H1 (cell line): ENCODE results near the gene IPO11. TPM values are rescaled to one million over a fixed set of nuclear protein-coding genes. Genes with fewer than 3 reads are reported as not detected.

Experiments
- CTCF ChIA-PET: fragments of 300-600 bp; sonication (Branson Sonifier 250); formaldehyde crosslinking; loops from one replicate; lab custom pipeline; 2021; ENCODE audit not compliant: partially characterized antibody; lab: Charles Lee
- POLR2A ChIA-PET: fragments of 300-600 bp; sonication (Branson Sonifier 250); formaldehyde crosslinking; loops from one replicate; lab custom pipeline; 2021; ENCODE audit warnings: inconsistent platforms; ENCODE audit not compliant: partially characterized antibody; lab: Charles Lee
- DNase-seq, 2 experiments: peaks; one replicate each; pipeline versions ENCODE4 v3.0.0 to v3.0.0-alpha.2; 2010 to 2022; ENCODE audit warnings: low spot score in 2 of 2, low read depth in 1 of 2, mixed read lengths in 1 of 2
- FAIRE-seq: peaks from 2 replicates; lab custom pipeline; 2011; peaks lifted over from hg19 to GRCh38; lab: Jason Lieb, UNC
- H2AFZ ChIP-seq: 2 replicates; pipeline ENCODE4 v1.8.1; 2012; ENCODE audit warnings: low read length, inconsistent platforms
- H2AK5ac ChIP-seq: 2 replicates; pipeline ENCODE4 v1.6.1; 2013; ENCODE audit warnings: low read depth, low read length
- H2BK120ac ChIP-seq: replicated peaks from 2 replicates; pipeline ENCODE3; 2013; ENCODE audit warnings: low read depth, low read length, inconsistent platforms
- H2BK12ac ChIP-seq: 2 replicates; pipeline ENCODE4 v1.6.1; 2013; ENCODE audit warnings: low read depth, low read length
- H2BK15ac ChIP-seq: 2 replicates; pipeline ENCODE4 v1.6.1; 2013; ENCODE audit warnings: low read length
- H2BK20ac ChIP-seq: 2 replicates; pipeline ENCODE4 v1.6.1; 2013; ENCODE audit warnings: low read length
- H2BK5ac ChIP-seq: 2 replicates; pipeline ENCODE4 v1.6.1; 2013; ENCODE audit warnings: low read depth, low read length
- H3K14ac ChIP-seq: 2 replicates; pipeline ENCODE4 v1.6.1; 2013; ENCODE audit warnings: inconsistent platforms; ENCODE audit not compliant: insufficient read length
- H3K18ac ChIP-seq: 2 replicates; pipeline ENCODE4 v1.6.1; 2013; ENCODE audit warnings: low read length; ENCODE audit errors: extremely low read depth
- H3K23ac ChIP-seq: 2 replicates; pipeline ENCODE4 v1.6.1; 2013; ENCODE audit warnings: inconsistent platforms; ENCODE audit not compliant: insufficient read length
- H3K23me2 ChIP-seq: 2 replicates; pipeline ENCODE4 v1.6.1; 2013; ENCODE audit warnings: low read depth, low read length
- H3K27ac ChIP-seq: 2 replicates; pipeline ENCODE4 v1.6.1; 2011; ENCODE audit warnings: low read depth, low read length, inconsistent platforms
- H3K27me3 ChIP-seq, 4 experiments: replicated peaks in 1 of 4; 1 replicate in 1 of 4; 2 replicates in 3 of 4; pipeline versions ENCODE4 v1.6.1 to v1.8.1; 2011 to 2013; ENCODE audit warnings: low read length in 3 of 4, mild to moderate bottlenecking in 3 of 4, inconsistent platforms in 2 of 4, mixed read lengths in 2 of 4, moderate library complexity in 1 of 4; ENCODE audit not compliant: control insufficient read depth in 3 of 4, insufficient read depth in 3 of 4; ENCODE audit errors: extremely low read depth in 1 of 4
- H3K36me3 ChIP-seq, 4 experiments: 2 replicates each; pipeline versions ENCODE4 v1.6.1 to v1.8.1; 2011 to 2013; ENCODE audit warnings: mild to moderate bottlenecking in 4 of 4, low read length in 3 of 4, moderate library complexity in 2 of 4, control low read depth in 1 of 4, inconsistent platforms in 1 of 4; ENCODE audit not compliant: insufficient read depth in 4 of 4, control insufficient read depth in 2 of 4
- H3K4ac ChIP-seq: replicated peaks from 2 replicates; pipeline ENCODE3; 2013; ENCODE audit warnings: low read length, low read depth, mixed read lengths, inconsistent platforms; ENCODE audit not compliant: insufficient read length
- H3K4me1 ChIP-seq, 4 experiments: replicated peaks in 1 of 4; 1 replicate in 1 of 4; 2 replicates in 3 of 4; pipeline versions ENCODE4 v1.6.1 to v1.8.1; 2011 to 2013; ENCODE audit warnings: low read length in 3 of 4, inconsistent platforms in 2 of 4, mixed read lengths in 1 of 4; ENCODE audit not compliant: insufficient read depth in 4 of 4, control insufficient read depth in 3 of 4
- H3K4me2 ChIP-seq, 2 experiments: 2 replicates each; pipeline versions ENCODE4 v1.6.1 to v1.8.1; 2011 to 2013; ENCODE audit warnings: low read depth in 2 of 2, low read length in 2 of 2, control low read depth in 1 of 2, inconsistent platforms in 1 of 2, mild to moderate bottlenecking in 1 of 2; ENCODE audit not compliant: insufficient read depth in 1 of 2
- H3K4me3 ChIP-seq, 4 experiments: fragments of 200-600, 300-600 bp in 1 of 4; sonication (generic), shearing (Covaris generic), sonication (Bioruptor Twin) in 1 of 4; 2 replicates each; pipeline versions ENCODE4 v1.5.1 to v1.8.1; 2011 to 2016; ENCODE audit warnings: low read length in 4 of 4, low read depth in 3 of 4, control low read depth in 2 of 4, inconsistent platforms in 2 of 4, mild to moderate bottlenecking in 2 of 4, mixed read lengths in 1 of 4, moderate library complexity in 1 of 4; ENCODE audit not compliant: insufficient read depth in 2 of 4; ENCODE audit errors: extremely low read depth in 1 of 4
- H3K56ac ChIP-seq: replicated peaks from 2 replicates; pipeline ENCODE3; 2013; ENCODE audit warnings: low read depth, mild to moderate bottlenecking, mixed read lengths, low read length, inconsistent platforms; ENCODE audit not compliant: insufficient read length
- H3K79me1 ChIP-seq: 2 replicates; pipeline ENCODE4 v1.6.1; 2013; ENCODE audit warnings: low read depth, low read length, control low read depth
- H3K79me2 ChIP-seq, 2 experiments: 2 replicates each; pipeline versions ENCODE4 v1.6.1 to v1.8.1; 2012 to 2013; ENCODE audit warnings: low read length in 2 of 2, mild to moderate bottlenecking in 2 of 2, inconsistent platforms in 1 of 2; ENCODE audit not compliant: insufficient read depth in 2 of 2, control insufficient read depth in 1 of 2
- H3K9ac ChIP-seq, 4 experiments: replicated peaks in 1 of 4; 1 replicate in 1 of 4; 2 replicates in 3 of 4; pipeline versions ENCODE4 v1.6.1 to v1.8.1; 2011 to 2013; ENCODE audit warnings: low read depth in 3 of 4, low read length in 3 of 4, control low read depth in 2 of 4, mild to moderate bottlenecking in 2 of 4, moderate library complexity in 2 of 4, inconsistent platforms in 1 of 4; ENCODE audit errors: extremely low read depth in 1 of 4
- H3K9me3 ChIP-seq, 2 experiments: 2 replicates each; pipeline versions ENCODE4 v1.6.1 to v1.8.1; 2012 to 2013; ENCODE audit warnings: mild to moderate bottlenecking in 2 of 2, moderate library complexity in 2 of 2, control low read depth in 1 of 2, inconsistent platforms in 1 of 2, low read depth in 1 of 2, low read length in 1 of 2, mixed read lengths in 1 of 2; ENCODE audit not compliant: insufficient read depth in 2 of 2
- H4K20me1 ChIP-seq, 2 experiments: replicated peaks in 1 of 2; 2 replicates each; pipeline versions ENCODE3 to v1.8.1; 2011 to 2013; ENCODE audit warnings: inconsistent platforms in 2 of 2, low read length in 2 of 2, mild to moderate bottlenecking in 1 of 2; ENCODE audit not compliant: insufficient read depth in 2 of 2, control insufficient read depth in 1 of 2
- H4K5ac ChIP-seq: 2 replicates; pipeline ENCODE4 v1.6.1; 2013; ENCODE audit warnings: low read length, low read depth, mixed read lengths, inconsistent platforms; ENCODE audit not compliant: insufficient read length
- H4K8ac ChIP-seq: 2 replicates; pipeline ENCODE4 v1.8.0; 2013; ENCODE audit warnings: mild to moderate bottlenecking, moderate library complexity, low read length, inconsistent platforms; ENCODE audit not compliant: insufficient read depth; ENCODE audit errors: extremely low read depth
- H4K91ac ChIP-seq: replicated peaks from 2 replicates; pipeline ENCODE3; 2013; ENCODE audit warnings: low read length, mixed read lengths, inconsistent platforms; ENCODE audit not compliant: insufficient read length
- CREB1 ChIP-seq: IDR thresholded peaks from 2 replicates; pipeline ENCODE4 v1.6.1; 2012; ENCODE audit warnings: inconsistent platforms
- TEAD4 ChIP-seq: IDR thresholded peaks from 2 replicates; pipeline ENCODE4 v1.6.1; 2012; ENCODE audit warnings: low read depth, low read length, inconsistent platforms, mixed read lengths
- YY1 ChIP-seq: IDR thresholded peaks from 2 replicates; pipeline ENCODE4 v1.6.1; 2011; ENCODE audit warnings: low read depth, mild to moderate bottlenecking, low read length
- WGBS, 2 experiments: shearing (Covaris generic) in 1 of 2; methylation state at CpG; one replicate each; pipeline versions ENCODE4 v1.1.6 to v1.1.7; 2013 to 2015; ENCODE audit warnings: low lambda C conversion rate in 2 of 2, mixed read lengths in 2 of 2, inconsistent platforms in 1 of 2, low coverage in 1 of 2, missing lambda C conversion rate in 1 of 2; ENCODE audit not compliant: insufficient replicate concordance in 2 of 2, insufficient coverage in 1 of 2, insufficient read length in 1 of 2; ENCODE audit errors: extremely low coverage in 1 of 2, missing lambda C conversion rate in 1 of 2; 5-methylcytosine and 5-hydroxymethylcytosine counted together
- polyA plus RNA-seq, 7 experiments: library from polyadenylated mRNA; depleted of rRNA in 3 of 7; stranded (reverse) in 5 of 7; unstranded in 2 of 7; fragments of >200 nt in 5 of 7; fragments of 200-250 nt in 2 of 7; gene quantifications; 1 replicate in 5 of 7; 2 replicates in 1 of 7; 4 replicates in 1 of 7; pipeline versions ENCODE4 v1.2.1 to v1.2.3, GENCODE V29; 2011 to 2013; ENCODE audit warnings: missing spikeins in 2 of 7, mixed read lengths in 2 of 7
- total RNA-seq: library from RNA; stranded (reverse); fragmentation: NEBNext Ultra II Directional; extraction: Animal tissue kit (Norgen Biotek cat#: 25700); gene quantifications from 2 replicates; pipeline ENCODE4 v1.2.1, GENCODE V29; 2021

Gene IPO11
- total and polyA plus RNA-seq, 2 of the 8 experiments (the other 6 are each of a cell fraction or from before 2014, with no cell fraction given) = 23.6 to 64.4 TPM

- WGBS, 2 experiments = 89% methylated on average over 1 of the region's 1 CpG; no CpG with 5 or more reads in 1 of the 2 experiments
- H3K4me2 ChIP-seq = no peak overlapping the region
- CTCF ChIA-PET = interaction anchor here (1.7 kb wide), 1 partner anchor 14 kb away, joined by 3 read pairs; no protein-coding TSS in a partner anchor
- H2BK12ac ChIP-seq = no peak overlapping the region
- no peak for TF ChIP-seq CREB1
- TF ChIP-seq TEAD4 = no peak
- TF ChIP-seq YY1 = no peak
- H2AFZ ChIP-seq = no peak overlapping the region
- no peak overlapping the region for H3K27ac ChIP-seq
- H3K4me1 ChIP-seq = no peaks in the 10 kb centered on the region
- H3K18ac ChIP-seq = no peak overlapping the region
- H4K8ac ChIP-seq = no peak overlapping the region
- no peak overlapping the region for H2BK15ac ChIP-seq
- H3K9me3 ChIP-seq = no peaks in the 10 kb centered on the region
- H2BK5ac ChIP-seq = no peak overlapping the region
- H4K20me1 ChIP-seq = no peaks in the 10 kb centered on the region
- H3K4ac ChIP-seq = no peak overlapping the region
- no peak overlapping the region for H3K56ac ChIP-seq
- no peaks in the 10 kb centered on the region for H3K79me1 ChIP-seq
- no peak overlapping the region for H4K5ac ChIP-seq
- H2AK5ac ChIP-seq = no peak overlapping the region
- H2BK20ac ChIP-seq = no peak overlapping the region
- no peak overlapping the region for H3K4me3 ChIP-seq
- H3K14ac ChIP-seq = no peak overlapping the region
- no peaks in the 10 kb centered on the region for H3K27me3 ChIP-seq
- POLR2A ChIA-PET = no interaction called here
- FAIRE-seq = no peak
- H2BK120ac ChIP-seq = no peak overlapping the region
- H3K36me3 ChIP-seq = no peaks in the 10 kb centered on the region
- no peaks in the 10 kb centered on the region for H3K23me2 ChIP-seq
- H4K91ac ChIP-seq = no peak overlapping the region
- no peak overlapping the region for H3K9ac ChIP-seq
- DNase-seq = no peak
- no peak overlapping the region for H3K23ac ChIP-seq
- H3K79me2 ChIP-seq = no peaks in the 10 kb centered on the region
Measured at GRCh38 chr5:62542720-62543119, 130.2 kb downstream of the IPO11 start.
